ENCODE measurements around the gene PKIG.

DNA sequence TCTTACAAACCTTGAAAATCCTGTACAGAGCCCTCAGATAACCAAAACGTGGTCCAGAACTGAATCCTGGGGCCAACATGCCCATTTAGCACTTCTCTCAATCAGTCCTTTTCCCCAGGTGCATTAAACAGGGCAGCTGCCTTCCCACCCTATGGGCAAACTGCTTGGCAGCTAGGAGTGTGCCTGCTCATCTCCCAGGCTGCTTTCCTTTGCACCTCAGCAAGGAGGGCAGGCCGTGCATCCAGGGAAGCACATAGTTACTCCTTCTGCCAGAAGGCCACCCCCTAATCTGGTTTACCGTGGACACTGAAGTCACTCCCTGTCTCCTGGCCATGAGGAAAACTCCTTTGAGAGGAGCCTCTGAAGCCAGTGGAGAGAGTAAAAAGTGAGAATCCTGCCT, 10.0 kb downstream of the PKIG start:
- no peak for TF ChIP-seq POLR2AphosphoS5 (IDR thresholded peaks at IDR 0.05; ENCODE audit: borderline replicate concordance, low read depth, low read length)
- TF ChIP-seq EZH2 (IDR thresholded peaks at IDR 0.05) = no peak
